IMR-90 (cell line): ENCODE measurements around the gene ANK3.

Experiments
- BHLHE40 ChIP-seq: fragments of 150-350 bp; IDR thresholded peaks from 2 replicates; pipeline ENCODE4 v1.6.1; 2016; ENCODE audit warnings: mild to moderate bottlenecking, low read depth, low read length
- FOS ChIP-seq: fragments of 150-350 bp; IDR thresholded peaks from 2 replicates; pipeline ENCODE4 v1.6.1; 2016; ENCODE audit warnings: low read depth, low read length
- POLR2A ChIP-seq: IDR thresholded peaks from 2 replicates; pipeline ENCODE4 v1.6.1; 2012; ENCODE audit warnings: mild to moderate bottlenecking, low read depth, low read length
- USF2 ChIP-seq: fragments of 150-350 bp; IDR thresholded peaks from 2 replicates; pipeline ENCODE4 v1.6.1; 2017; ENCODE audit warnings: mild to moderate bottlenecking, antibody characterized with exemption, low read length, low read depth
- TF ChIP-seq, protein P1 (sequence below): conservative IDR thresholded peaks from 2 replicates; pipeline ENCODE4 v1.5.1; 2012; ENCODE audit warnings: mild to moderate bottlenecking, low read depth, low read length, improper control_type of control experiment
- TF ChIP-seq, protein P2 (sequence below): fragments of 150-350 bp; IDR thresholded peaks from 2 replicates; pipeline ENCODE4 v1.6.1; 2016; ENCODE audit warnings: low read depth, mild to moderate bottlenecking, low read length, moderate library complexity, borderline replicate concordance

DNA sequence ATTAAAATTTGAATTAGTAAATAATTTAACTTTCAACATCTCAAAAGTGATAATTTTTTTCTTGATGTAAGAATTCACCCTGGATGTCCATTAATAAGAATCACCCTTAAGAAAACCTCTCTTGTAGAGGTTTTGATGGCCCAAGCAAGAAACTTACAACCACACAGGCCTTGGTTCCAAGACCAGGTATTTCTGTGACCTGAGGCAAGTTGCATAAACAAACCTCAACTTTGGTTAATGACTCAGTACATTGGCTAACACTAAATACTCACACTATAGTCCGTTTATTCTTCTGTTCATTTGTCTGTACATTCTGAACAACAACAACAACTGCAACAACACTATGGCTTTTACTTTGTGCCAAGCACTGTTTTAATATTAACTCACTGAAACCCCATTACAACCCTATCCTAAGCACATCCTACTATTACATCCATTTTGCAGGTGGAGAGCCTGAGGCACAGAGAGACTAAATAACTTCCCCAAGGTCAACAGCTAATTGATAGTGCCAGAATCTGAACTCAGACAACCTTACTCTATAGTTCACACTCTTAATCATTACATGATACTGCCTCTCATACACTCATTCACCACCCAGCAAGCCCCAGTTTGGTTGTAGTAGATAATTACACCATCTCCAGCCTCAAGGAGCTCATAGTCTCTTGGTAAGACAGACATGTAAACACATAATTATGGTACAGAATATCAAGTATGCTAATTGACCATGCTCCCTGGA is 6.6 kb downstream of the ANK3 start:
- TF ChIP-seq POLR2A (no peak), USF2 (no peak), FOS (no peak), BHLHE40 (no peak)
- TF ChIP-seq, protein P1, sequence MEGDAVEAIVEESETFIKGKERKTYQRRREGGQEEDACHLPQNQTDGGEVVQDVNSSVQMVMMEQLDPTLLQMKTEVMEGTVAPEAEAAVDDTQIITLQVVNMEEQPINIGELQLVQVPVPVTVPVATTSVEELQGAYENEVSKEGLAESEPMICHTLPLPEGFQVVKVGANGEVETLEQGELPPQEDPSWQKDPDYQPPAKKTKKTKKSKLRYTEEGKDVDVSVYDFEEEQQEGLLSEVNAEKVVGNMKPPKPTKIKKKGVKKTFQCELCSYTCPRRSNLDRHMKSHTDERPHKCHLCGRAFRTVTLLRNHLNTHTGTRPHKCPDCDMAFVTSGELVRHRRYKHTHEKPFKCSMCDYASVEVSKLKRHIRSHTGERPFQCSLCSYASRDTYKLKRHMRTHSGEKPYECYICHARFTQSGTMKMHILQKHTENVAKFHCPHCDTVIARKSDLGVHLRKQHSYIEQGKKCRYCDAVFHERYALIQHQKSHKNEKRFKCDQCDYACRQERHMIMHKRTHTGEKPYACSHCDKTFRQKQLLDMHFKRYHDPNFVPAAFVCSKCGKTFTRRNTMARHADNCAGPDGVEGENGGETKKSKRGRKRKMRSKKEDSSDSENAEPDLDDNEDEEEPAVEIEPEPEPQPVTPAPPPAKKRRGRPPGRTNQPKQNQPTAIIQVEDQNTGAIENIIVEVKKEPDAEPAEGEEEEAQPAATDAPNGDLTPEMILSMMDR: no peak
- TF ChIP-seq, protein P2, sequence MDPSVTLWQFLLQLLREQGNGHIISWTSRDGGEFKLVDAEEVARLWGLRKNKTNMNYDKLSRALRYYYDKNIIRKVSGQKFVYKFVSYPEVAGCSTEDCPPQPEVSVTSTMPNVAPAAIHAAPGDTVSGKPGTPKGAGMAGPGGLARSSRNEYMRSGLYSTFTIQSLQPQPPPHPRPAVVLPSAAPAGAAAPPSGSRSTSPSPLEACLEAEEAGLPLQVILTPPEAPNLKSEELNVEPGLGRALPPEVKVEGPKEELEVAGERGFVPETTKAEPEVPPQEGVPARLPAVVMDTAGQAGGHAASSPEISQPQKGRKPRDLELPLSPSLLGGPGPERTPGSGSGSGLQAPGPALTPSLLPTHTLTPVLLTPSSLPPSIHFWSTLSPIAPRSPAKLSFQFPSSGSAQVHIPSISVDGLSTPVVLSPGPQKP: no peak
